HG03135 (cell line): Measurements from ENCODE around the gene CYBRD1.

Experiments used
- ATAC-seq: cut with Tn5 transposase; IDR thresholded peaks from one replicate; pipeline ENCODE4 v1.9.1; 2021; ENCODE audit warnings: mild to moderate bottlenecking, moderate library complexity; ENCODE audit not compliant: unreplicated experiment

The CYBRD1 gene

GRCh38 chr2:171595456-171595855, 73.2 kb downstream of the CYBRD1 start:
- ATAC-seq: no peak

DNA sequence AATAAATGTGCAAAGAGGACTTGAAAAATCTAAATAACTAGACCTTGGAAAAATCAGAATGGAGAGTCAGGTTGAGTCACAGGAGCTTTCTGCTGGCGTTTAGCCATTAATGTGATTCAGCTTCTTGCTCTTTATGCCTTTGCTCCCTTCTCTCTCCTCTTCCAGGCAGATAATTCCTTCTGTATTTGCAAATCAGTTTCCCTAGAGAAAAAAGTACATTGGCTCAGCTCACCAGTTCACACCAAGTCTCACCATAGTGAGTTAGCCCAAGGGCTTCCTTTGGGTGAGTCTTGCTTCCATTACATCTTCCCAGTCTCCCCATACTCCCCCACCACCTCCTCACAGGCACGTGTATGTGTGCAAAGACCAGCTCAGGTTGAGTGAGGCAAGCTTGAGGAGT, 73.6 kb downstream of the CYBRD1 start:
- ATAC-seq: no peak

DNA sequence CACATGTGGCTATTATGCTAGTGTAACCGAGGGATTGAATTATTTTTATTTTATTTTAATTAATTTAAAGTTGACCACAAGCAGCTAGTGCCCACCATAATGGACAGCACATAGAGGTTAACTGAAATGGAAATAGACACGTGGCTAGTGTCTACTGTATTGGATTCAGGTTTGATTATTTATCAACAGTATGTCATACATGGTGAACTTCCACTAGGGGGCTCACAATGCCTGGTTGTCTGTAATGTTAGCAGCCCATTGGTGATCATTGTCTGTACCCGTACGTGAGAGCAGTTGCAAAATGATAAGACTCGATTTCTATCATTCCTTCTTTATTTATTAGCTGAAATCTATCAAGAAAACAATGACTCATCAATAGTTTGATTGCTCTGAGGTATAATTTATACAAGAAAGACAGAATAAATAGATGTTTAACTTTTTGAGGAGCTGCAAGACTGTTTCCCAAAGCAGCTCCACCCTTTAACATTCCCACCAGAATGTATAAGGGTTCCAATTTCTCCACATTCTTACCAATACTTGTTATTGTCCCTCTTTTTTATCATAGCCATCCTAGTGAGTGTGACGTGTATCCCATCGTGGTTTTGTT, 76.5 kb downstream of the CYBRD1 start:
- peak; percentile 87 for ATAC-seq

DNA sequence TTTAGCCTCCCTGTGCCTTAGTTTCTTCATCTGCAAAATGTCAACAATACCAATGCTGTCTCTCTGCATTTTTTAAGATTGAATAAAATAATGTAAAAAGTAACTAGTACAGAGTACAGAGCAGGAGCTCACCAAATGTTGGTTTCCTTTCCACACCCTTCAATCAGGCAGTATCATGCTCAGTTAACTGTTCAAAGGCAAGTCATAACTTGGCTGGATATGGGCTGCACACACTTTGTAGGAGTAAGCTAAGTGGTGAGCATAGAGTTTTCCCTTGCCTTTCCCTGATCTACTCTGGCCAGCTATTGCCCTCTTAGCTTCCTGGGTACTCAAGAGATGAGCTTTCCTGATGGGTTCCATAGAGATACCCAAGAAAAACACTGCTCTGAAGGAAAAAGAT, 77.9 kb downstream of the CYBRD1 start:
- ATAC-seq: no peak

- ATAC-seq: no peak
Observed at GRCh38 chr2:171602352-171602751, 80.1 kb downstream of the CYBRD1 start.
